Measurements from ENCODE around the gene GFPT2. TPM values are rescaled to one million over a fixed set of nuclear protein-coding genes. Genes with fewer than 3 reads are reported as not detected.
A peak's percentile ranks its signal among the peaks of the same experiment; 100 is the strongest.

The GFPT2 gene
- total and polyA plus RNA-seq, 8 donors = 0.83 to 10.6 (median 4.2) TPM

- WGBS, 2 donors = 87 to 89% methylated on average over 12 of the region's 12 CpGs
- no peak for TF ChIP-seq CTCF (IDR thresholded peaks at IDR 0.05)
- no peak for FAIRE-seq
- peak in 1 of 6 donors; percentile 43 for DNase-seq
- Histone ChIP-seq H3K27me3 (no peaks in the 10 kb centered on the region), H3K4me1 (no peaks in the 10 kb centered on the region), H3K4me3 (no peak overlapping the region), H3K27ac (no peak overlapping the region), H3K9me3 (no peaks in the 10 kb centered on the region), H3K36me3 (no peaks in the 10 kb centered on the region)
- no peak for ATAC-seq
- intact Hi-C loops (cut with DNase I) = no loop called here
These were observed 47.7 kb downstream of the GFPT2 start for GRCh38 chr5:180305481-180305880.

GRCh38 chr5:180304431-180305375 is 48.4 kb downstream of the GFPT2 start:
- no peak for FAIRE-seq
- no peaks in the 10 kb centered on the region for H3K27me3 ChIP-seq
- ATAC-seq = no peak
- no peaks in the 10 kb centered on the region for H3K4me1 ChIP-seq
- intact Hi-C loops (cut with DNase I) = no loop called here
- no peak overlapping the region for H3K27ac ChIP-seq
- 79 to 85% methylated on average over 18 of the region's 18 CpGs for WGBS, 2 donors
- TF ChIP-seq CTCF (IDR thresholded peaks at IDR 0.05) = no peak
- no peak overlapping the region for H3K4me3 ChIP-seq
- DNase-seq = peak in 1 of 6 donors; percentile 43
- H3K9me3 ChIP-seq = no peaks in the 10 kb centered on the region
- no peaks in the 10 kb centered on the region for H3K36me3 ChIP-seq

GRCh38 chr5:180304016-180304292 is 49.2 kb downstream of the GFPT2 start:
- no peaks in the 10 kb centered on the region for H3K36me3 ChIP-seq

GRCh38 chr5:180303226-180304015 is 49.7 kb downstream of the GFPT2 start:
- WGBS, 2 donors = 82 to 87% methylated on average over 17 of the region's 17 CpGs
- no peak for TF ChIP-seq CTCF (IDR thresholded peaks at IDR 0.05)
- DNase-seq (no peak), FAIRE-seq (no peak), ATAC-seq (no peak)
- no peaks in the 10 kb centered on the region for H3K36me3 ChIP-seq
- H3K4me1 ChIP-seq = no peaks in the 10 kb centered on the region
- no peak overlapping the region for H3K27ac ChIP-seq
- no peak overlapping the region for H3K4me3 ChIP-seq
- no peaks in the 10 kb centered on the region for H3K27me3 ChIP-seq
- intact Hi-C loops (cut with DNase I) = no loop called here
- no peaks in the 10 kb centered on the region for H3K9me3 ChIP-seq

More at GRCh38 chr5:180304016-180304292, 49.2 kb downstream of the GFPT2 start:
- no peak overlapping the region for H3K4me3 ChIP-seq
- H3K27me3 ChIP-seq = no peaks in the 10 kb centered on the region
- no peaks in the 10 kb centered on the region for H3K9me3 ChIP-seq
- FAIRE-seq (no peak), DNase-seq (no peak), ATAC-seq (no peak)
- no peak overlapping the region for H3K27ac ChIP-seq
- H3K4me1 ChIP-seq = no peaks in the 10 kb centered on the region
- intact Hi-C loops (cut with DNase I) = no loop called here
- no peak for TF ChIP-seq CTCF (IDR thresholded peaks at IDR 0.05)
- 75 to 82% methylated on average over 4 of the region's 4 CpGs for WGBS, 2 donors

Data from pancreas (tissue), 10 donors.